Forelimb muscle (tissue), 1 donor: ENCODE measurements around the gene RUFY3. TPM values are rescaled to one million over a fixed set of nuclear protein-coding genes. Genes with fewer than 3 reads are reported as not detected.
"Not testable (repeated sequence)": the region's sequence is repeated elsewhere in the genome, so short reads cannot be mapped to it uniquely, and the experiment has no call there.

Experiments
- DNase-seq: peaks from one replicate; pipeline ENCODE4 v3.0.0-alpha.2; 2013; ENCODE audit warnings: low read depth
- polyA plus RNA-seq: library from polyadenylated mRNA; unstranded; fragments of 120-200 nt; gene quantifications from one replicate; pipeline ENCODE4 v1.2.1, GENCODE V29; 2013; ENCODE audit not compliant: insufficient read length

RUFY3 gene
- polyA plus RNA-seq, 1 donor = 89.7 TPM

DNA sequence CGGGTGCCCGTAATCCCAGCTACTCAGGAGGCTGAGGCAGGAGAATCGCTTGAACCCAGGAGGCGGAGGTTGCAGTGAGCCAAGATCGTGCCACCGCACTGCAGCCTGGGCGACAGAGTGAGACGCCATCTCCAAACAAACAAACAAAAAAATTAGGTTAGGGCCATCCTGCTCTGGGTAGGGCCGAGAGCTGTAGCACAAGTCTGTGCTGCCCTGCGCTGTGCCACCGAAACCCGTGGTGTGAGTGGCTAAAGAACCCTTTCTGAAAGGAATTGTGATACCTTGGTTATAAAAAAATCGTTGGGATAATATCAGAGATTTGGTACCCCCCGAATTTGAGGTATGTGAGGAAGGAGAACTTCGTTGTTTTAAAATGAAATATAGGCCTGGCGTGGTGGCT lies 118.9 kb downstream of the RUFY3 start:
- DNase-seq = not testable (repeated sequence)

DNA sequence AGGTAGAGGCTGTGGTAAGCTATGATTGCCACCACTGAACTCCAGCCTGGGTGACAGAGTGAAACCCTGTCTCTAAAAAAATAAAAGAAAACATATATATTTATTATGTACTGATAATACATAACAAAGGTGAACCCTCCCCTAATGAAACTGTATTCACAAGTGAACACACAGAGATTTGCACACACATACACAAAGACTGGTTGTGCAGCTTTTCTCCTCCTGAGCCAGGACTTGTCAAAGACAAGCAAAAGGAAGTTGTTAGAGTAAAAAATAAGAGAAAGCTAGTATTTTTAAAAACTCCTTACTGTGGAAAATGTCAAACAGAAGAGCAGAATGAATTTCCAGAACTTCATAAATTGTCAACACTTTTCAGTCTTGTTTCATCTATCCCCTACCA lies 119.4 kb downstream of the RUFY3 start:
- DNase-seq = no peak

DNA sequence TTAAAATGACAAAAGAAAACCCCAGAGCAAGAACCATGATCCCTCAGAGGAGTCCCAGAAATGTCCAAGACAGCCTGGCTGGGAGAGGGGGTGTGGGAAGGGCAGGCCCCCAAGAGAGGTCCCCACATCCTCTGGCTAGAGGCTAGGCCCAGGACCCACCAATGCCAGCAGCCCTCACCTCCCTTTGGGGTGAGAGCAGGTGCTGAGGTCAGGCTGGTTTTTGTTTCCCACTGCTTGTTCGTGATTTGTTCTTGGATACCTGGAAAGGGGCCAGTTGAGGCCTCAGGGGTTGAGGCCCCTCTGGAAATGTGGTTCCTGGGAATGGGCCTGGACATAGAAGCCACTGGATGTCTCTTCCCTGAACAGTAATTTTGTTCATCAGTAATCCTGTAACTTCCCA lies 120.2 kb downstream of the RUFY3 start:
- no peak for DNase-seq

DNA sequence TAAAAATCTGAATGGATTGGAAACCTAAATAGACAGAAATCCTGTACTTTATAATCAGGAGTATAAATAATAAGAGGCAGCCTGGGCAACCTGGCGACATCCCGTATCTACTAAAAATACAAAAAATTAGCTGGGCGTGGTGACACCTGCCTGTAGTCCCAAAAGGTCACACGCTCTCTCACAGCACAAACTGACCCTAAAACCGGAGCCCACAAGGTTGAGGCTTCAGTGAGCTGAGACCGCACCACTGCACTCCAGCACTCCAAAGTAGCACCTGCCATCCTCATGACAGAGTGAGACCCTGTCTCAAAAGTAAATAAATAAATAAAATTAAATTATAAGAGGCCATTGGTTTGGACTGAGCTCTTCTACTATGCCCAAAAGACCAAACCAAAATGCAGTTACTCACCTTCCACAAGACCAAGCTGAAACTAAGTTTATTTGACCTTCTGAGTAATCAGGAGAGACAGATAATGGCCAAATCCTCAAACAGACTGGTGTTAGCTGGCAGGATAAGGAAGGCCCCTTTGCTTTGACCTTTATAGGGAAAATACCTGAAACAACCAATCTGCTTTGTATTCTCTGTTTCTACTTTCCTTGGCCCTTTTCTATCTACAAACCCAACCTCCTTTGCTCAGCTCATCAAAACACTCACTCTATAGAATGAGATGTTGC lies 121.1 kb downstream of the RUFY3 start:
- DNase-seq = no peak

DNA sequence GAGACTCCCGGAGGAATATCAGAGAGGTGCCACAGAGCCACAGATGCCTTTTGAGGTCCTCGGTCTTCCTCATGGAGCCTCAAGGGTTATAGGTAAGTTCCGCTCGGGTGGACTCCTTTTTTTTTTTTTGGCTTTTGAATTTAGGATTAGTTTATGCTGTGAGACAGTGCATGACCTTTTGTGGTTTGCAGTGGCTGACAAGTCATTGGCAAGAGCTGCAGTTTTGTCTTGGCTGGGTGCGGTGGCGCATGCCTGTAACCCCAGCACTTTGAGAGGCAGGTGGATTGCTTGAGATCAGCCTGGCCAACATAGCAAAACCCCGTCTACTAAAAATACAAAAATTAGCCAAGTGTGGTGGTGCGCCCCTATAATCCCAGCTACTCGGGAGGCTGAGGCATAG lies 122.4 kb downstream of the RUFY3 start:
- DNase-seq = no peak

DNA sequence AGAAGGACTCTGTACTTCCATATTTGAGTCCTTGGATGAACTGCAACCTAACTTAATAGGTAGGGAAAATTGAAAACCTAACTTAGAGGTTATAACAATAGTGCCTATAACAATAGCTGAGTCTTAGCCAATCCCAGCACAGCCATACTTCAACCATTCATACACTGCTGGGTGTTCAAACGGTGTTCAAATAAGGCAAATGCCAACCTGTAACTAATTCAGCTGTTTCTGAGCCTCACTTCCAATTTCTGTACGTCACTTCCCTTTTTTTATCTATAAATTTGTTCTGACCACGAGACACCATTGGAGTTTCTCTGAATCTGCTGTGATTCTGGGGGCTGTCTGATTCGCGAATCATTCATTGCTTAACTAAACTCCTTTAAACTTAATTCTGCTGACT lies 127.5 kb downstream of the RUFY3 start:
- no peak for DNase-seq

DNA sequence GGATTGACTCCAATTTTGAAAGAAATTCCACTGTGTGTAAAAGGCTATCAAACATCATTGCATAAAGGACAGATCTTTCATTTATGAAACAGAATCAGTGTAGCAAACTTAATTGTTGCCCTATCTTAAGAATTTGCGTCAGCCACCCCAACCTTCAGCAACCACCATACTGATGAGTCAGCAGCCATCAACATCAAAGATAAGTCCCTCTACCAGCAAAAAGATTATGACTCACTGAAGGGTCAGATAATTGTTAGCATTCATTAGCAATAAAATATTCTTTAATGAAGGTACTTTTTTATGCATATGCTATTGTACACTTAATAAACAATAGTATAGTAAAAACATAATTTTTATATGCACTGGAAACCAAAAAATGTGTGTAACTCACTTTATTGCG lies 133.7 kb downstream of the RUFY3 start:
- DNase-seq = no peak

Other genes with a start within 250 kb of the RUFY3 start
- not detected for gene MUC7, start 249.8 kb upstream of the RUFY3 start, polyA plus RNA-seq
- gene AMTN, start 203.4 kb upstream of the RUFY3 start, polyA plus RNA-seq = not detected
- gene AMBN, start 129.7 kb upstream of the RUFY3 start, polyA plus RNA-seq = not detected
- gene ENAM, start 93.2 kb upstream of the RUFY3 start, polyA plus RNA-seq = 3.8 TPM
- gene JCHAIN, start 55.5 kb upstream of the RUFY3 start, polyA plus RNA-seq = 1.5 TPM
- gene UTP3, start 33.4 kb upstream of the RUFY3 start, polyA plus RNA-seq = 18.7 TPM
- gene GRSF1, start 117.9 kb downstream of the RUFY3 start, polyA plus RNA-seq = 181 TPM
- gene MOB1B, start 180.4 kb downstream of the RUFY3 start, polyA plus RNA-seq = 32.1 TPM